ENCODE results near the gene C4orf54.

- TF ChIP-seq CTCF (IDR thresholded peaks at IDR 0.05) (no peak), POLR2A (IDR thresholded peaks at IDR 0.05) (no peak)
These were observed 43.1 kb downstream of the C4orf54 start for GRCh38 chr4:99614491-99614890.
